Spinal cord (tissue), 10 donors: ENCODE measurements around the gene CD302. TPM values are rescaled to one million over a fixed set of nuclear protein-coding genes. Genes with fewer than 3 reads are reported as not detected.

Experiments used
- DNase-seq, 6 donors: peaks; one replicate each; pipeline versions ENCODE4 v3.0.0 to v3.0.0-alpha.2; 2013 to 2015; ENCODE audit warnings: low spot score in 6 of 6, low read depth in 4 of 6
- H3K27ac ChIP-seq: one replicate; pipeline ENCODE4 v1.5.1; 2013; ENCODE audit warnings: low read depth, low read length, control low read depth
- H3K27me3 ChIP-seq: one replicate; pipeline ENCODE4 v1.6.1; 2013; ENCODE audit warnings: low read length; ENCODE audit not compliant: control insufficient read depth, insufficient read depth
- H3K36me3 ChIP-seq: one replicate; pipeline ENCODE4 v1.6.1; 2013; ENCODE audit warnings: low read length; ENCODE audit not compliant: control insufficient read depth, insufficient read depth
- H3K4me1 ChIP-seq: one replicate; pipeline ENCODE4 v1.6.1; 2013; ENCODE audit warnings: low read length; ENCODE audit not compliant: control insufficient read depth, insufficient read depth
- H3K4me3 ChIP-seq: one replicate; pipeline ENCODE4 v1.5.1; 2013; ENCODE audit warnings: low read depth, low read length, control low read depth
- H3K9me3 ChIP-seq: one replicate; pipeline ENCODE4 v1.6.1; 2013; ENCODE audit warnings: low read length; ENCODE audit not compliant: control insufficient read depth, insufficient read depth
- WGBS: methylation state at CpG from one replicate; pipeline ENCODE4 v1.1.5; 2013; ENCODE audit warnings: missing lambda C conversion rate; ENCODE audit not compliant: insufficient coverage; 5-methylcytosine and 5-hydroxymethylcytosine counted together
- polyA plus RNA-seq, 2 donors: library from polyadenylated mRNA; unstranded; fragments of 120-200 nt; gene quantifications; one replicate each; pipeline ENCODE4 v1.2.1, GENCODE V29; 2013; ENCODE audit not compliant: insufficient read length in 2 of 2
- total RNA-seq, 2 donors: library from RNA; depleted of rRNA in 1 of 2; stranded (reverse); fragments of 120-200 nt in 1 of 2; fragments of >200 nt in 1 of 2; gene quantifications; one replicate each; pipeline versions ENCODE4 v1.2.3 to v1.2.4, GENCODE V29; 2013 to 2014
- donor health status: healthy.

CD302 gene
- total and polyA plus RNA-seq, 4 donors = 6.6 to 24.5 (median 15.6) TPM

DNA sequence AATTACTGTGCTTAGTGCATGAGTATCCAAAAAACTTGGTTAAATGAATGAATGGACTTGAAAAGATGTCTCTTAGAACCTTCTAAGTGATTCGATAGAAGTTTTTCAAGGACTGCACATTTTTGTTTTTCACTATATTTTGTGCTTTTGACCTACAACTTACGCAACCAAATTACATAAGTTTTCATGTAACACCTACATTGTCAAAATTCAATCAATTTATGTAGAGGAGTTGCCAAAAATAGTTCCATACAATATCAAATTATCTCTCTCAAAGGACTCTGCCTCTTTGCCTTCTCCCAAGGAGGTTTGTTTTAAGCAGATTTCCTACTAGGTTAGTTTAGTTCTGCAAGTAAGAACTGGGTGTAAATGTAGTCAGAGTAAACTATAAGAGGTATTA is 75.4 kb downstream of the CD302 start:
- no peak for DNase-seq
- Histone ChIP-seq H3K36me3 (peaks cover 10% of the 10 kb centered on the region), H3K27me3 (no peaks in the 10 kb centered on the region), H3K4me3 (no peak overlapping the region), H3K9me3 (peaks cover 4% of the 10 kb centered on the region), H3K27ac (no peak overlapping the region), H3K4me1 (no peaks in the 10 kb centered on the region)
- no CpG with 5 or more reads among the region's 2 CpGs for WGBS

DNA sequence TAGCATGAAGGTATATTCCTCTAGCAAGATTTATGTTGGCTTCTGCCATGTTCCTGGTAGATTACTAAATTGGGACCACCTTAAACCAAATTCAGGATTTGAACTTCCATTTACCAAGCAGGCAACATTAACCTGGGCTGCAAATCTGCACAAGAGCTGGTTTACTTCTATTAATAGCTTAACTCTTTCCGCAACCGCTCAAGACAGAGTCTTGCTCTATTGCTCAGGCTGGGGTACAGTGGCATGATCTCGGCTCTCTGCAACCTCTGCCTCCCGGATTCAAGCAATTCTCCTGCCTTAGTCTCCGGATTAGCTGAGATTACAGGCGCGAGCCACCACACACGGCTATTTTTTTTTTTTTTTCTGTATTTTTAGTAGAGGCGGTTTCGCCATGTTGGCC is 77.3 kb downstream of the CD302 start:
- Histone ChIP-seq H3K36me3 (peaks cover 10% of the 10 kb centered on the region), H3K4me3 (no peak overlapping the region), H3K4me1 (no peaks in the 10 kb centered on the region), H3K9me3 (peaks cover 4% of the 10 kb centered on the region), H3K27me3 (no peaks in the 10 kb centered on the region), H3K27ac (no peak overlapping the region)
- WGBS = 98% methylated on average over 3 of the region's 10 CpGs
- DNase-seq = no peak

Other genes starting within 250 kb of the CD302 start
- 100 to 1,000 TPM; 155 to 174 TPM for gene BAZ2B, start 181.7 kb downstream of the CD302 start, total RNA-seq
- gene BAZ2B, start 181.7 kb downstream of the CD302 start, polyA plus RNA-seq = 10 to 100 TPM; 43.3 to 54.2 TPM
- gene MARCHF7, start 85.7 kb downstream of the CD302 start, total RNA-seq = 100 to 1,000 TPM; 115 to 141 TPM
- gene MARCHF7, start 85.7 kb downstream of the CD302 start, polyA plus RNA-seq = 10 to 100 TPM; 82.1 to 96.7 TPM
- gene LY75, start 106.5 kb upstream of the CD302 start, total RNA-seq = 1 to 10 TPM; 8.5 to 8.8 TPM
- gene LY75, start 106.5 kb upstream of the CD302 start, polyA plus RNA-seq = 1 to 10 TPM; 1.7 to 2.4 TPM